Urothelium cell line (cell line): ENCODE measurements around the gene IAH1.

ENCODE experiments used
- DNase-seq: peaks from one replicate; pipeline ENCODE4 v3.0.0; 2011; ENCODE audit warnings: low spot score, mixed read lengths
- FAIRE-seq: peaks from 2 replicates; lab custom pipeline; 2011; peaks lifted over from hg19 to GRCh38; lab: Jason Lieb, UNC

IAH1 gene

GRCh38 chr2:9524291-9524690 lies 49.9 kb downstream of the IAH1 start:
- DNase-seq = no peak
- no peak for FAIRE-seq

GRCh38 chr2:9525266-9525665 lies 50.9 kb downstream of the IAH1 start:
- FAIRE-seq = no peak
- DNase-seq = no peak

- no peak for DNase-seq
- FAIRE-seq = no peak
Observed at GRCh38 chr2:9527995-9528787, 53.8 kb downstream of the IAH1 start.

- DNase-seq (no peak), FAIRE-seq (no peak)
Observed at GRCh38 chr2:9532421-9532820, 58.1 kb downstream of the IAH1 start.

GRCh38 chr2:9533663-9534062 lies 59.3 kb downstream of the IAH1 start:
- DNase-seq = no peak
- FAIRE-seq = no peak

- no peak for DNase-seq
- no peak for FAIRE-seq
Observed at GRCh38 chr2:9535177-9535576, 60.8 kb downstream of the IAH1 start.

GRCh38 chr2:9536504-9536903 lies 62.2 kb downstream of the IAH1 start:
- FAIRE-seq (no peak), DNase-seq (no peak)

GRCh38 chr2:9538000-9538507 lies 63.7 kb downstream of the IAH1 start:
- no peak for FAIRE-seq
- peak; percentile 8 for DNase-seq
